Mesenchymal stem cell (in vitro differentiated cells and primary cell): ENCODE data around the gene BLTP3B.
"Not testable (repeated sequence)": the region's sequence is repeated elsewhere in the genome, so short reads cannot be mapped to it uniquely, and the experiment has no call there.

Experiments
- DNase-seq: peaks from one replicate; pipeline ENCODE4 v3.0.0-alpha.2; 2013
- H2AFZ ChIP-seq: one replicate; pipeline ENCODE4 v1.6.1; 2013; ENCODE audit warnings: low read depth, mild to moderate bottlenecking, control low read depth, inconsistent platforms, low read length, moderate library complexity
- H2AK5ac ChIP-seq: 2 replicates; pipeline ENCODE4 v1.6.1; 2013; ENCODE audit warnings: low read length, moderate library complexity, mild to moderate bottlenecking, inconsistent platforms; ENCODE audit not compliant: severe bottlenecking
- H2BK120ac ChIP-seq: one replicate; pipeline ENCODE4 v1.6.1; 2013; ENCODE audit warnings: low read depth, mild to moderate bottlenecking, inconsistent platforms, low read length, moderate library complexity
- H2BK12ac ChIP-seq, 2 experiments: one replicate each; pipeline ENCODE4 v1.6.1; 2013; ENCODE audit warnings: inconsistent platforms in 2 of 2, low read length in 2 of 2, mild to moderate bottlenecking in 2 of 2, moderate library complexity in 2 of 2, control low read depth in 1 of 2
- H2BK15ac ChIP-seq: one replicate; pipeline ENCODE4 v1.6.1; 2013; ENCODE audit warnings: mild to moderate bottlenecking, low read depth, inconsistent platforms; ENCODE audit not compliant: poor library complexity, severe bottlenecking
- H2BK5ac ChIP-seq: 2 replicates; pipeline ENCODE4 v1.6.1; 2013; ENCODE audit warnings: low read depth, mild to moderate bottlenecking, low read length, control low read depth, inconsistent platforms; ENCODE audit not compliant: poor library complexity, severe bottlenecking
- H3K14ac ChIP-seq, 2 experiments: one replicate each; pipeline ENCODE4 v1.6.1; 2013; ENCODE audit warnings: inconsistent platforms in 2 of 2, low read length in 2 of 2, control low read depth in 1 of 2, mild to moderate bottlenecking in 1 of 2, moderate library complexity in 1 of 2
- H3K18ac ChIP-seq, 2 experiments: one replicate each; pipeline ENCODE4 v1.6.1; 2013; ENCODE audit warnings: inconsistent platforms in 2 of 2, low read length in 2 of 2, control low read depth in 1 of 2, low read depth in 1 of 2, mild to moderate bottlenecking in 1 of 2
- H3K23ac ChIP-seq, 2 experiments: one replicate each; pipeline ENCODE4 v1.6.1; 2013; ENCODE audit warnings: inconsistent platforms in 2 of 2, low read length in 2 of 2, mild to moderate bottlenecking in 2 of 2, moderate library complexity in 2 of 2, control low read depth in 1 of 2
- H3K27ac ChIP-seq: 2 replicates; pipeline ENCODE4 v1.5.1; 2013; ENCODE audit warnings: mild to moderate bottlenecking, moderate library complexity, low read length, control low read depth, inconsistent platforms; ENCODE audit not compliant: poor library complexity, severe bottlenecking
- H3K27me3 ChIP-seq, 2 experiments: 2 replicates each; pipeline versions ENCODE4 v1.6.1 to v1.7.0; 2013; ENCODE audit warnings: low read length in 2 of 2, mild to moderate bottlenecking in 2 of 2, moderate library complexity in 2 of 2, control low read depth in 1 of 2, inconsistent platforms in 1 of 2; ENCODE audit not compliant: control insufficient read depth in 1 of 2, insufficient read depth in 1 of 2
- H3K36me3 ChIP-seq, 2 experiments: 2 replicates each; pipeline versions ENCODE4 v1.6.1 to v1.7.0; 2013; ENCODE audit warnings: low read length in 2 of 2, control low read depth in 1 of 2, inconsistent platforms in 1 of 2, low read depth in 1 of 2, mild to moderate bottlenecking in 1 of 2; ENCODE audit not compliant: insufficient read depth in 2 of 2, control insufficient read depth in 1 of 2
- H3K4ac ChIP-seq, 2 experiments: one replicate each; pipeline ENCODE4 v1.6.1; 2013; ENCODE audit warnings: inconsistent platforms in 2 of 2, low read length in 2 of 2, mild to moderate bottlenecking in 2 of 2, moderate library complexity in 2 of 2, control low read depth in 1 of 2, low read depth in 1 of 2
- H3K4me1 ChIP-seq: 2 replicates; pipeline ENCODE4 v1.6.1; 2013; ENCODE audit warnings: low read depth, low read length, control low read depth; ENCODE audit not compliant: control insufficient read depth, insufficient read depth
- H3K4me2 ChIP-seq: 2 replicates; pipeline ENCODE4 v1.6.1; 2013; ENCODE audit warnings: low read length, mild to moderate bottlenecking, inconsistent platforms; ENCODE audit not compliant: poor library complexity, severe bottlenecking
- H3K4me3 ChIP-seq, 2 experiments: 2 replicates each; pipeline versions ENCODE4 v1.5.1 to v1.7.0; 2013; ENCODE audit warnings: low read length in 2 of 2, mild to moderate bottlenecking in 2 of 2, control low read depth in 1 of 2, low read depth in 1 of 2; ENCODE audit not compliant: insufficient read depth in 1 of 2
- H3K79me1 ChIP-seq: replicated peaks from 2 replicates; pipeline ENCODE4 v1.6.1; 2013; ENCODE audit warnings: mild to moderate bottlenecking, control low read depth, low read length, inconsistent platforms; ENCODE audit not compliant: poor library complexity, severe bottlenecking
- H3K9ac ChIP-seq: 2 replicates; pipeline ENCODE4 v1.7.0; 2013; ENCODE audit warnings: mild to moderate bottlenecking, low read length, moderate library complexity
- H3K9me3 ChIP-seq: 2 replicates; pipeline ENCODE4 v1.7.0; 2013; ENCODE audit warnings: mild to moderate bottlenecking, low read length; ENCODE audit not compliant: control insufficient read depth
- H4K8ac ChIP-seq: one replicate; pipeline ENCODE4 v1.6.1; 2013; ENCODE audit warnings: inconsistent platforms, mild to moderate bottlenecking, low read length, moderate library complexity
- H4K91ac ChIP-seq: one replicate; pipeline ENCODE4 v1.6.1; 2013; ENCODE audit warnings: mild to moderate bottlenecking, low read length, inconsistent platforms
- WGBS: methylation state at CpG from one replicate; pipeline ENCODE4 v1.1.7; 2013; ENCODE audit warnings: mixed read lengths; 5-methylcytosine and 5-hydroxymethylcytosine counted together

Gene BLTP3B

GRCh38 chr12:100184549-100185145 lies 42.0 kb upstream of the BLTP3B start:
- Histone ChIP-seq H3K4ac (no peak overlapping the region), H3K27ac (no peak overlapping the region), H3K23ac (no peak overlapping the region), H2AFZ (no peak overlapping the region), H3K9me3 (no peaks in the 10 kb centered on the region), H3K79me1 (no peaks in the 10 kb centered on the region), H3K27me3 (no peaks in the 10 kb centered on the region), H3K18ac (no peak overlapping the region), H2AK5ac (no peak overlapping the region), H3K9ac (no peak overlapping the region), H3K36me3 (no peaks in the 10 kb centered on the region), H2BK120ac (no peak overlapping the region), H2BK12ac (no peak overlapping the region), H3K4me3 (no peak overlapping the region), H3K14ac (no peak overlapping the region), H4K8ac (no peak overlapping the region), H3K4me1 (no peaks in the 10 kb centered on the region), H2BK15ac (no peak overlapping the region), H4K91ac (no peak overlapping the region), H2BK5ac (no peak overlapping the region), H3K4me2 (no peak overlapping the region)
- WGBS, result 96% methylated on average over 7 of the region's 8 CpGs
- no peak for DNase-seq

- no peak overlapping the region for H3K14ac ChIP-seq
- H2BK120ac ChIP-seq, result no peak overlapping the region
- no peaks in the 10 kb centered on the region for H3K27me3 ChIP-seq
- H3K18ac ChIP-seq, result no peak overlapping the region
- H3K79me1 ChIP-seq, result no peaks in the 10 kb centered on the region
- H3K4ac ChIP-seq, result no peak overlapping the region
- no peak overlapping the region for H3K9ac ChIP-seq
- no peak overlapping the region for H4K91ac ChIP-seq
- no peak overlapping the region for H3K4me3 ChIP-seq
- H3K36me3 ChIP-seq, result no peaks in the 10 kb centered on the region
- no peak overlapping the region for H4K8ac ChIP-seq
- H3K27ac ChIP-seq, result no peak overlapping the region
- no peak overlapping the region for H3K4me2 ChIP-seq
- no peak overlapping the region for H2BK5ac ChIP-seq
- H2BK12ac ChIP-seq, result no peak overlapping the region
- no peak overlapping the region for H3K23ac ChIP-seq
- no peak overlapping the region for H2AK5ac ChIP-seq
- H3K4me1 ChIP-seq, result no peaks in the 10 kb centered on the region
- no peaks in the 10 kb centered on the region for H3K9me3 ChIP-seq
- DNase-seq, result no peak
- H2BK15ac ChIP-seq, result no peak overlapping the region
- H2AFZ ChIP-seq, result no peak overlapping the region
- 100% methylated on average over 1 of the region's 2 CpGs for WGBS
Measured at GRCh38 chr12:100179252-100179651, 36.6 kb upstream of the BLTP3B start.

GRCh38 chr12:100176493-100176892 lies 33.8 kb upstream of the BLTP3B start:
- H4K91ac ChIP-seq, H3K27ac ChIP-seq, H3K14ac ChIP-seq, H3K9me3 ChIP-seq, H3K27me3 ChIP-seq, H3K4me3 ChIP-seq, H2AFZ ChIP-seq, H3K9ac ChIP-seq, H4K8ac ChIP-seq, H2BK12ac ChIP-seq, H2BK120ac ChIP-seq, H2AK5ac ChIP-seq, H3K79me1 ChIP-seq, H2BK5ac ChIP-seq, H3K18ac ChIP-seq, H3K23ac ChIP-seq, H3K36me3 ChIP-seq, H3K4me1 ChIP-seq, DNase-seq, H2BK15ac ChIP-seq, H3K4ac ChIP-seq, H3K4me2 ChIP-seq: not testable (repeated sequence)
- 93% methylated on average over 8 of the region's 8 CpGs for WGBS

DNA sequence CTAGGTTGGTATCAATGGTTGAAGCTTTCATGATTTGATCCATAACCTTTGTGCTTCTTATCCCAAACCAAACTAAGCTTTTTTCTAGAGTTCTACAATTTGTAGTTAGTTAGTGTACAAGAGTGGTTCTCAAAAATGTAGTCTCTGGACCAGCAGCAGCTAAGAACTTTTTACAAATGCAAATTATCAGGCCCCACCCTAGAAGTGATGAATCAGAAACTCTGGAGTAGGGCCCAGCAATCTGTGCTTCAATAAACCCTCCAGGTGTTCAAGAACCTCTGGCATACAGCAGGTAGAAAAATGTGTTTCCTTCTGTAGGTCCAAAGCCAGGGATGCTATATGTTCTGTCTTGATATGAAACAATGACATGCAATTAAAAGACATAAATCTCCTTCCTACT lies 31.8 kb upstream of the BLTP3B start:
- Histone ChIP-seq H3K23ac (no peak overlapping the region), H4K8ac (no peak overlapping the region), H2BK15ac (no peak overlapping the region), H2AFZ (no peak overlapping the region), H3K18ac (no peak overlapping the region), H3K27me3 (no peaks in the 10 kb centered on the region), H2BK12ac (no peak overlapping the region), H4K91ac (no peak overlapping the region), H2AK5ac (no peak overlapping the region), H3K27ac (no peak overlapping the region), H2BK5ac (no peak overlapping the region), H3K36me3 (peaks cover 0 to 5% of the 10 kb centered on the region in 2 experiments), H3K14ac (no peak overlapping the region), H2BK120ac (no peak overlapping the region), H3K4me1 (no peaks in the 10 kb centered on the region), H3K9ac (no peak overlapping the region), H3K4me3 (no peak overlapping the region), H3K4me2 (no peak overlapping the region), H3K4ac (no peak overlapping the region), H3K9me3 (no peaks in the 10 kb centered on the region), H3K79me1 (no peaks in the 10 kb centered on the region)
- DNase-seq, result no peak
